Neural cell (in vitro differentiated cells): ENCODE data around the gene BLM. TPM values are rescaled to one million over a fixed set of nuclear protein-coding genes. Genes with fewer than 3 reads are reported as not detected.

Experiments
- H2AFZ ChIP-seq: fragments of 200-600, 300-800 bp; sonication (generic), shearing (Covaris generic); 2 replicates; pipeline ENCODE4 v1.6.0; 2014; ENCODE audit warnings: low read depth, mild to moderate bottlenecking, antibody characterized with exemption, low read length, moderate library complexity
- H3F3A ChIP-seq: fragments of 200-600 bp; shearing (Covaris generic); 2 replicates; pipeline ENCODE4 v1.6.1; 2016; ENCODE audit warnings: mild to moderate bottlenecking, moderate library complexity, mixed read lengths, antibody characterized with exemption, low read length; ENCODE audit not compliant: insufficient read depth, poor library complexity, severe bottlenecking
- H3K27ac ChIP-seq: fragments of 200-600, 300-800 bp; sonication (generic), shearing (Covaris generic); 2 replicates; pipeline ENCODE4 v1.5.1; 2014; ENCODE audit warnings: mild to moderate bottlenecking, low read length, moderate library complexity
- H3K27me3 ChIP-seq: fragments of 300-800, 200-600 bp; sonication (generic), shearing (Covaris generic); 2 replicates; pipeline ENCODE4 v1.6.0; 2014; ENCODE audit warnings: mild to moderate bottlenecking, low read depth, low read length, moderate library complexity; ENCODE audit not compliant: insufficient read depth
- H3K36me3 ChIP-seq: fragments of 300-800, 200-600 bp; sonication (generic), shearing (Covaris generic); 2 replicates; pipeline ENCODE4 v1.5.1; 2014; ENCODE audit warnings: mild to moderate bottlenecking, antibody characterized with exemption, low read length, moderate library complexity; ENCODE audit not compliant: insufficient read depth
- H3K4me2 ChIP-seq: fragments of 300-800, 200-600 bp; sonication (generic), shearing (Covaris generic); 2 replicates; pipeline ENCODE4 v1.6.0; 2014; ENCODE audit warnings: mild to moderate bottlenecking, low read length
- H3K4me3 ChIP-seq: fragments of 300-800, 200-600 bp; sonication (generic), shearing (Covaris generic); 2 replicates; pipeline ENCODE4 v1.5.1; 2014; ENCODE audit warnings: mild to moderate bottlenecking, low read length, moderate library complexity
- H3K79me2 ChIP-seq: fragments of 200-600 bp; shearing (Covaris generic); replicated peaks from 2 replicates; pipeline ENCODE4 v1.6.0; 2014; ENCODE audit warnings: mild to moderate bottlenecking, low read length, moderate library complexity; ENCODE audit not compliant: insufficient read depth
- H3K9ac ChIP-seq: fragments of 300-800, 200-600 bp; sonication (generic), shearing (Covaris generic); 2 replicates; pipeline ENCODE4 v1.6.1; 2016; ENCODE audit warnings: mild to moderate bottlenecking, low read length, mixed read lengths
- H3K9me2 ChIP-seq: fragments of 200-600 bp; shearing (Covaris generic); 2 replicates; pipeline ENCODE4 v1.6.1; 2016; ENCODE audit warnings: mild to moderate bottlenecking, low read length, mixed read lengths; ENCODE audit not compliant: insufficient read depth
- H3K9me3 ChIP-seq: fragments of 200-600, 300-800 bp; sonication (generic), shearing (Covaris generic); 2 replicates; pipeline ENCODE4 v1.6.1; 2016; ENCODE audit warnings: mild to moderate bottlenecking, mixed run types, low read length, moderate library complexity, mixed read lengths
- H4K20me1 ChIP-seq: fragments of 200-600 bp; shearing (Covaris generic); 2 replicates; pipeline ENCODE4 v1.6.1; 2016; ENCODE audit warnings: mild to moderate bottlenecking, mixed run types; ENCODE audit not compliant: insufficient read depth
- CTCF ChIP-seq: fragments of 450-650 bp; IDR thresholded peaks from 2 replicates; pipeline ENCODE4 v1.5.1; 2014; ENCODE audit warnings: antibody characterized with exemption, mild to moderate bottlenecking, moderate library complexity; ENCODE audit not compliant: poor library complexity, severe bottlenecking
- EP300 ChIP-seq: fragments of 450-650 bp; conservative IDR thresholded peaks from 2 replicates; pipeline ENCODE4 v1.6.1; 2014; ENCODE audit warnings: antibody characterized with exemption, mild to moderate bottlenecking, moderate library complexity; ENCODE audit not compliant: poor library complexity, severe bottlenecking
- EZH2 ChIP-seq: fragments of 200-600, 300-800 bp; shearing (Covaris generic), sonication (generic); IDR thresholded peaks from 2 replicates; pipeline ENCODE4 v1.6.1; 2014; ENCODE audit warnings: antibody characterized with exemption, low read length, borderline replicate concordance, mild to moderate bottlenecking; ENCODE audit not compliant: insufficient read depth, poor library complexity, severe bottlenecking
- MXI1 ChIP-seq: fragments of 450-650 bp; conservative IDR thresholded peaks from 2 replicates; pipeline ENCODE4 v1.6.1; 2014; ENCODE audit warnings: antibody characterized with exemption, mild to moderate bottlenecking; ENCODE audit not compliant: poor library complexity, severe bottlenecking
- POLR2AphosphoS5 ChIP-seq: IDR thresholded peaks from 2 replicates; pipeline ENCODE4 v1.6.1; 2012
- RAD21 ChIP-seq: fragments of 450-650 bp; conservative IDR thresholded peaks from 2 replicates; pipeline ENCODE4 v1.6.1; 2014; ENCODE audit warnings: antibody characterized with exemption, mild to moderate bottlenecking, moderate library complexity
- REST ChIP-seq: IDR thresholded peaks from 2 replicates; pipeline ENCODE4 v1.6.1; 2012; ENCODE audit warnings: borderline replicate concordance
- SMC3 ChIP-seq: fragments of 450-650 bp; conservative IDR thresholded peaks from 2 replicates; pipeline ENCODE4 v1.6.1; 2014; ENCODE audit warnings: antibody characterized with exemption, mild to moderate bottlenecking, moderate library complexity; ENCODE audit not compliant: poor library complexity
- TAF1 ChIP-seq: IDR thresholded peaks from 2 replicates; pipeline ENCODE4 v1.6.1; 2012; ENCODE audit warnings: low read depth
- polyA plus RNA-seq: library from polyadenylated mRNA; depleted of rRNA; stranded (reverse); fragments of >200 nt; gene quantifications from 2 replicates; pipeline ENCODE4 v1.2.3, GENCODE V29; 2014

BLM gene
- polyA plus RNA-seq, 1 donor from 2014 or later, result 4.5 TPM

GRCh38 chr15:90683371-90683770 is 33.8 kb upstream of the BLM start (continued):
- TF ChIP-seq CTCF, result no peak

GRCh38 chr15:90683876-90684275 is 33.3 kb upstream of the BLM start:
- Histone ChIP-seq H3K4me3 (no peak overlapping the region), H3K79me2 (no peaks in the 10 kb centered on the region), H3K9ac (no peak overlapping the region), H3K4me2 (no peak overlapping the region), H3K36me3 (no peaks in the 10 kb centered on the region), H3K27me3 (no peaks in the 10 kb centered on the region), H3K9me2 (no peaks in the 10 kb centered on the region), H3F3A (no peaks in the 10 kb centered on the region), H3K9me3 (no peaks in the 10 kb centered on the region), H2AFZ (no peak overlapping the region), H4K20me1 (no peaks in the 10 kb centered on the region), H3K27ac (no peak overlapping the region)
- no peak for TF ChIP-seq TAF1
- TF ChIP-seq CTCF, result no peak

GRCh38 chr15:90684281-90684680 is 32.9 kb upstream of the BLM start:
- H3K36me3 ChIP-seq, result no peaks in the 10 kb centered on the region
- TF ChIP-seq TAF1 (no peak), CTCF (no peak), EZH2 (no peak), EP300 (no peak), REST (no peak), RAD21 (no peak), POLR2AphosphoS5 (no peak), MXI1 (no peak), SMC3 (no peak)
- no peak overlapping the region for H3K4me2 ChIP-seq
- no peak overlapping the region for H3K27ac ChIP-seq
- no peaks in the 10 kb centered on the region for H3F3A ChIP-seq
- no peak overlapping the region for H2AFZ ChIP-seq
- no peaks in the 10 kb centered on the region for H3K9me2 ChIP-seq
- H3K4me3 ChIP-seq, result no peak overlapping the region
- H3K27me3 ChIP-seq, result no peaks in the 10 kb centered on the region
- no peaks in the 10 kb centered on the region for H3K79me2 ChIP-seq
- no peaks in the 10 kb centered on the region for H4K20me1 ChIP-seq
- H3K9ac ChIP-seq, result no peak overlapping the region
- no peaks in the 10 kb centered on the region for H3K9me3 ChIP-seq
